Activated CD8-positive, alpha-beta T cell treated with anti-CD3 and anti-CD28 coated beads for 36 hours (primary cell): ENCODE measurements around the gene RTL10. TPM values are rescaled to one million over a fixed set of nuclear protein-coding genes. Genes with fewer than 3 reads are reported as not detected.

Experiments
- ATAC-seq: fragments of 200-7000 bp; cut with Tn5 transposase; one replicate; pipeline ENCODE4 v1.10.0; 2021; ENCODE audit warnings: mild to moderate bottlenecking, moderate library complexity
- CTCF ChIA-PET: fragments of 350-600 bp; sonication (Branson Sonifier 250); formaldehyde crosslinking; loops from one replicate; lab custom pipeline; 2021; ENCODE audit warnings: antibody characterized with exemption; lab: Charles Lee
- POLR2A ChIA-PET: fragments of 350-600 bp; sonication (Branson Sonifier 250); formaldehyde crosslinking; loops from one replicate; lab custom pipeline; 2021; ENCODE audit warnings: antibody characterized with exemption; lab: Charles Lee
- DNase-seq: peaks from one replicate; pipeline ENCODE4 v3.0.0-alpha.2; 2020
- H3K27ac Mint-ChIP-seq: one replicate; pipeline ENCODE4 v1.8.0; 2021; ENCODE audit warnings: mild to moderate bottlenecking, mixed read lengths
- H3K27me3 Mint-ChIP-seq: one replicate; pipeline ENCODE4 v1.8.0; 2021; ENCODE audit warnings: mixed read lengths
- H3K36me3 Mint-ChIP-seq: one replicate; pipeline ENCODE4 v1.8.0; 2021; ENCODE audit warnings: low read depth, mixed read lengths
- H3K4me1 Mint-ChIP-seq: one replicate; pipeline ENCODE4 v1.8.0; 2021; ENCODE audit warnings: low read depth, mixed read lengths
- H3K4me3 Mint-ChIP-seq: one replicate; pipeline ENCODE4 v1.8.0; 2021; ENCODE audit warnings: mild to moderate bottlenecking, moderate library complexity, mixed read lengths
- H3K9me3 Mint-ChIP-seq: one replicate; pipeline ENCODE4 v1.8.0; 2021; ENCODE audit warnings: mixed read lengths
- intact Hi-C: fragments of 100-400 bp; cut with micrococcal nuclease; formaldehyde crosslinking; loops from one replicate; pipeline ENCODE4 v1.10.0; 2022
- total RNA-seq, 2 experiments: library from RNA; stranded (reverse); gene quantifications; one replicate each; pipeline ENCODE4 v1.2.3, GENCODE V29; 2021
- TF ChIP-seq, protein P1 (sequence below): fragments of 200-600 bp; IDR thresholded peaks from one replicate; pipeline ENCODE4 v1.8.0; 2022; ENCODE audit warnings: antibody characterized with exemption, mild to moderate bottlenecking

RTL10 gene
- total RNA-seq, 2 experiments from 2014 or later = 14.7 to 17.4 TPM

DNA sequence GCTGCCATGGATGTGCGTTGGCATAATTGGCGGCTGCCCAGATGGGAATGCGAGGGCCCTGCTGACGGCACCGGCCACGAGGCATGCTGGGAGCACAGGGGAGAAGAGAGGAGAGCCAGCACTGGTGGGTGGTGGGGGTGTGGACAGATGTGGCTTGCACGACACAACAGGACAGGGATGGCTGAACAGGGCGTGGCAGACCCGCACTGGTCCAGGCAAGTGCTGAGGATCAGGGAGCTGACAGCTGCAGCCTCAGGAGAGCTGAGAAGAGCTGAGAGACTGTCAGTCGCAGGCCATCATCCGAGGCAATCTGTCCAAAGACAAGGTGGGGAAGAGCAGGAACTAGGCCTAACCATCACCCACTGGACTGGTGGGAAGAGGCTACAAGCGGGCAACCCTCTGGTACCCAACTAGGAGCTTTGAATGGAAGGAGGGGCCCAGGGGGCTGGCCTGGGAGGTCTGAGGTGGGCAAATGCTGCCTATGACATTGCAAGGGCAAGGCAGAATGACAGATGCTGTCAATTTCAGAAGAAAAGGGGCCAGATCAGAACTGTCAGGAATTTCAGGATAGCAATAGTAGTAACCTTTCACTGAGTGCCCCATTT lies 2.4 kb downstream of the RTL10 start:
- intact Hi-C loops = no loop called here
- H3K9me3 Mint-ChIP-seq = no peaks in the 10 kb centered on the region
- no peak overlapping the region for H3K27ac Mint-ChIP-seq

DNA sequence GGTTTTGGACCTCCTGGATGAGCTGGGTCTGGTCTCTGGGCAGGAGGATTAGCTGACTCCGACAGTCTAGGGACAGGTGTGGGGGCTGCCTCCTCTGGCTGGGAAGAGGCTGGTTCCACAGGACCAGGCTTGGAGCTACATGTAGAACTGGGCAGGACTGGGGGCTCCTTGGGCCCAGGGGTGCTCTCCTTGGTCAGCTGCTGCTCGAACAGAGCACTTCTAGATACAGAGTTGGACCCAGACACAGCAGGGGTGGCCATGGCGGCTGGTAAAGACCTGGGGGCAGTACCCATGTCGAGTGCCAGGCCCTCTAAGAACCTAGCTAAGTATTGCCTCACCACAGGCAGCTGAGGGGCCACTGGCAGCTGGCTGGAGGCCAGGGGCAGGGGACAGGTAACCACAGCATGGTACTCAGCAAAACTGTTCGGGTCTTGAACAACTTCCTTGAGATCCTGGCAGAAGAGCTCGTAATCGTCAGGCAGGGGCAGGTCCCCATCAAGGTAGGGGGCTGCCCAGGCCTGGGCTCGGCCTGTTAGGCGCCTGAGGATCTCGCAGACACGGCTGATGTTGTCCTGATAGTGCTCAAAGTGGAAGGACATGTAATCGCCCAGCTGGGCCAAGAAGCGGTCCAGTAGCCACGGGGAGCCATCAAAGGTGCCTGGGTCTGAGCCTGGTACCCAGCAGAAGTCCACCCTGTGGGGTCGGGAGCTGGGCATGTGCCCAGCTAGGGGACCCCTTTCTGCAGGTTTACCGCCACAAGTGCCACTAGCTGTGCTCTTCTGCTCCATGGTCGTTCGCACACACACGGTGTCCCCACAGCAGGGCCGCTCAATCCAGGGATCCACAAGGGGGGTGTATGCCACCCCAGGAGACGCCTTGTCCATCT lies 3.1 kb downstream of the RTL10 start:
- DNase-seq = no peak

More for the DNA sequence above, 2.4 kb downstream of the RTL10 start:
- no peak for ATAC-seq
- ChIA-PET CTCF (interaction anchor here (1.1 kb wide), 1 partner anchor 122 kb away, joined by 7 read pairs; no protein-coding TSS in a partner anchor), POLR2A (interaction anchor here (0.6 to 1.1 kb wide), 2 partner anchors 68 to 109 kb away, joined by 3 read pairs; no protein-coding TSS in a partner anchor)
- TF ChIP-seq, protein P1, sequence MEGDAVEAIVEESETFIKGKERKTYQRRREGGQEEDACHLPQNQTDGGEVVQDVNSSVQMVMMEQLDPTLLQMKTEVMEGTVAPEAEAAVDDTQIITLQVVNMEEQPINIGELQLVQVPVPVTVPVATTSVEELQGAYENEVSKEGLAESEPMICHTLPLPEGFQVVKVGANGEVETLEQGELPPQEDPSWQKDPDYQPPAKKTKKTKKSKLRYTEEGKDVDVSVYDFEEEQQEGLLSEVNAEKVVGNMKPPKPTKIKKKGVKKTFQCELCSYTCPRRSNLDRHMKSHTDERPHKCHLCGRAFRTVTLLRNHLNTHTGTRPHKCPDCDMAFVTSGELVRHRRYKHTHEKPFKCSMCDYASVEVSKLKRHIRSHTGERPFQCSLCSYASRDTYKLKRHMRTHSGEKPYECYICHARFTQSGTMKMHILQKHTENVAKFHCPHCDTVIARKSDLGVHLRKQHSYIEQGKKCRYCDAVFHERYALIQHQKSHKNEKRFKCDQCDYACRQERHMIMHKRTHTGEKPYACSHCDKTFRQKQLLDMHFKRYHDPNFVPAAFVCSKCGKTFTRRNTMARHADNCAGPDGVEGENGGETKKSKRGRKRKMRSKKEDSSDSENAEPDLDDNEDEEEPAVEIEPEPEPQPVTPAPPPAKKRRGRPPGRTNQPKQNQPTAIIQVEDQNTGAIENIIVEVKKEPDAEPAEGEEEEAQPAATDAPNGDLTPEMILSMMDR = no peak
- peak overlapping the region; percentile 96 for H3K4me3 Mint-ChIP-seq
- H3K27me3 Mint-ChIP-seq = no peaks in the 10 kb centered on the region
- peaks cover 62% of the 10 kb centered on the region for H3K4me1 Mint-ChIP-seq
- H3K36me3 Mint-ChIP-seq = peaks cover 58% of the 10 kb centered on the region
- no peak for DNase-seq

DNA sequence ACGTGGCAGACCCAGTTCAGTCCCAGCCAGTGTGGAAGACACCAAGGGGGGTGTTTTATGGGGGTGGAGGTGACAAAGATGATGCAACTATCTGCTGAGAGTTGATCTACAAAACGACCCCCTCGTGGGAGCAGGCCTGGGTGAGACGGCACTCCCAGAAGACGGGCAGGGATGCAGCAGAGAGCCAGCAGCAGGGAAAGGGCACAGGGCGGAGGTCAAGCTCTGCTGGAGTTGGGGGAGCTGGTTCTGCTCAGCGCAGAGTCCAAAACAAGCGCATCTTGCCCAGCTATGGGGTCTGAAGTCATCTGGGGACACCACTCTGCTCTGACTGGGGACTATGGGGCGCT lies 3.9 kb downstream of the RTL10 start:
- Mint-ChIP-seq H3K27me3 (no peaks in the 10 kb centered on the region), H3K27ac (peak overlapping the region; percentile 87), H3K36me3 (peaks cover 54% of the 10 kb centered on the region), H3K4me1 (peaks cover 56% of the 10 kb centered on the region), H3K9me3 (no peaks in the 10 kb centered on the region), H3K4me3 (no peak overlapping the region)
- no peak for ATAC-seq
- intact Hi-C loops = no loop called here
- no peak for DNase-seq
- TF ChIP-seq, protein P1 = no peak
- CTCF ChIA-PET = interaction anchor here (1.5 kb wide), 2 partner anchors 60 to 127 kb away, joined by 3 to 6 read pairs; partner anchors contain the start of gene GP1BB
- POLR2A ChIA-PET = interaction anchor here (0.6 to 1.8 kb wide), 2 partner anchors 36 to 300 kb away, joined by 3 to 5 read pairs; no protein-coding TSS in a partner anchor

More for the DNA sequence above, 3.1 kb downstream of the RTL10 start:
- Mint-ChIP-seq H3K27ac (peak overlapping the region; percentile 36), H3K9me3 (no peaks in the 10 kb centered on the region), H3K4me3 (peak overlapping the region; percentile 96), H3K27me3 (no peaks in the 10 kb centered on the region), H3K4me1 (peaks cover 56% of the 10 kb centered on the region), H3K36me3 (peaks cover 55% of the 10 kb centered on the region)
- ChIA-PET POLR2A (interaction anchor here (0.6 to 1.8 kb wide), 4 partner anchors 35 to 301 kb away, joined by 3 to 5 read pairs (median 3); no protein-coding TSS in a partner anchor), CTCF (interaction anchor here (0.8 to 1.5 kb wide), 4 partner anchors 39 to 128 kb away, joined by 3 to 7 read pairs (median 4); partner anchors contain the start of gene GP1BB)
- TF ChIP-seq, protein P1 = no peak
- no peak for ATAC-seq
- intact Hi-C loops = no loop called here

DNA sequence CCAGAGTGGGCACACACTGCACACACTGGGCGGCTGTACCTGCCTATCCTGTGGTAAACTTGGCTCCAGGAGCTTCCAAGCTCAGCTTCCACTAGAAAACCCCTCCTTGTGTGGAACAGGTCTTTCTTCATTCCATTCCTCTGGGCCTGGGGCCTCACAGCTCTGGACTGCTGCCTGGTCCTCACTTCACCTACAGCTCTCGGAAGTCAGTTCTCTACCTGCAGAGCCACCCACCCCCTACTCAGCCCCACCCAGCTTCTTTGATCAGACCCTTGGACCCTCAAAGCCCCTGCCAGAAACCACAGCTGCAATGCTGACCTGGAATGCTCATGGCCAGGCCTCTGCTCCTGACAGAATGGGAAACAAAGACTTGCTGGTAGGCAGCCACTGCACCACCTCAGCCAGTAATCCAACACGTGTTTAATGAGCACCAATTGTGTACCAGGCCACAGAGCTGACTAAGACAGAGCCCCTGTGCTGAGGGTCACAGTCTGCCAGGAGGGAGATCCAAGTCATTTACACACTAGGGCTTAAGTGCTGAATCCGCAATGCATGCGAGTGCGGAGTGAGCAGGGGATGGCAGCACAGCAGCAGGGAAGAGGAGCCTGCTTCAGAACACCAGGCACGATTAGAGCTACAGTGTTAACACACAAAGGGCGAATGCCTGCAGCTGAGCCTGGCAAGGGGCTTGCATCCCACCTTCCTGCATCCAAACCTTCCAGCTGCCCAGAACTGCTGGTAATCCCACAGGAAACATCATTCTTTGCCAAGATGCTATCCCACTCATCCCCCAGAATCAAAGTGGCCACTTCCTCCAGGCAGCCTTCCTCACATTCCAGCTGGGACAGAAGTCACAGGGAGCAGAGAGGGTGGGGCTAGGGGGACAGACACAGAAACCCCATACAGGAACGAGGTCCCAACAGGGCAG lies 4.6 kb downstream of the RTL10 start:
- Mint-ChIP-seq H3K9me3 (no peaks in the 10 kb centered on the region), H3K4me1 (peaks cover 62% of the 10 kb centered on the region), H3K36me3 (peaks cover 49% of the 10 kb centered on the region), H3K27me3 (no peaks in the 10 kb centered on the region), H3K4me3 (no peak overlapping the region), H3K27ac (peak overlapping the region; percentile 87)
- no peak for ATAC-seq
- TF ChIP-seq, protein P1 = no peak
- intact Hi-C loops = no loop called here
- CTCF ChIA-PET = interaction anchor here (0.6 to 1.5 kb wide), 3 partner anchors 60 to 465 kb away, joined by 3 to 6 read pairs (median 3); partner anchors contain the start of gene GP1BB
- POLR2A ChIA-PET = interaction anchor here (1.8 kb wide), 1 partner anchor 37 kb away, joined by 5 read pairs; no protein-coding TSS in a partner anchor
- no peak for DNase-seq
